ENCODE measurements around the gene RPS3A. TPM values are rescaled to one million over a fixed set of nuclear protein-coding genes. Genes with fewer than 3 reads are reported as not detected.
A peak's percentile ranks its signal among the peaks of the same experiment; 100 is the strongest.
"Not testable (repeated sequence)": the region's sequence is repeated elsewhere in the genome, so short reads cannot be mapped to it uniquely, and the experiment has no call there.

The RPS3A gene
- total and polyA plus RNA-seq, 8 donors = 1,429 to 5,785 (median 5,092) TPM

- no peaks in the 10 kb centered on the region for H3K27me3 ChIP-seq
- H3K27ac ChIP-seq = peak overlapping the region in 1 of 2 donors; percentile 33
- DNase-seq (no peak), ATAC-seq (no peak)
- H3K9me3 ChIP-seq = no peaks in the 10 kb centered on the region
- H3K4me3 ChIP-seq = no peak overlapping the region
- intact Hi-C loops (cut with DNase I) = loop anchor here in 1 of 2 donors (10.0 kb wide), 1 partner anchor 225 kb away; no protein-coding TSS in a partner anchor
- H3K4me1 ChIP-seq = no peaks in the 10 kb centered on the region
- H3K36me3 ChIP-seq = peaks cover 3 to 76% of the 10 kb centered on the region in 2 donors
- TF ChIP-seq, protein P1, sequence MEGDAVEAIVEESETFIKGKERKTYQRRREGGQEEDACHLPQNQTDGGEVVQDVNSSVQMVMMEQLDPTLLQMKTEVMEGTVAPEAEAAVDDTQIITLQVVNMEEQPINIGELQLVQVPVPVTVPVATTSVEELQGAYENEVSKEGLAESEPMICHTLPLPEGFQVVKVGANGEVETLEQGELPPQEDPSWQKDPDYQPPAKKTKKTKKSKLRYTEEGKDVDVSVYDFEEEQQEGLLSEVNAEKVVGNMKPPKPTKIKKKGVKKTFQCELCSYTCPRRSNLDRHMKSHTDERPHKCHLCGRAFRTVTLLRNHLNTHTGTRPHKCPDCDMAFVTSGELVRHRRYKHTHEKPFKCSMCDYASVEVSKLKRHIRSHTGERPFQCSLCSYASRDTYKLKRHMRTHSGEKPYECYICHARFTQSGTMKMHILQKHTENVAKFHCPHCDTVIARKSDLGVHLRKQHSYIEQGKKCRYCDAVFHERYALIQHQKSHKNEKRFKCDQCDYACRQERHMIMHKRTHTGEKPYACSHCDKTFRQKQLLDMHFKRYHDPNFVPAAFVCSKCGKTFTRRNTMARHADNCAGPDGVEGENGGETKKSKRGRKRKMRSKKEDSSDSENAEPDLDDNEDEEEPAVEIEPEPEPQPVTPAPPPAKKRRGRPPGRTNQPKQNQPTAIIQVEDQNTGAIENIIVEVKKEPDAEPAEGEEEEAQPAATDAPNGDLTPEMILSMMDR (IDR thresholded peaks at IDR 0.05) = no peak
Measured at GRCh38 chr4:151129796-151130195, 30.4 kb downstream of the RPS3A start.

DNA sequence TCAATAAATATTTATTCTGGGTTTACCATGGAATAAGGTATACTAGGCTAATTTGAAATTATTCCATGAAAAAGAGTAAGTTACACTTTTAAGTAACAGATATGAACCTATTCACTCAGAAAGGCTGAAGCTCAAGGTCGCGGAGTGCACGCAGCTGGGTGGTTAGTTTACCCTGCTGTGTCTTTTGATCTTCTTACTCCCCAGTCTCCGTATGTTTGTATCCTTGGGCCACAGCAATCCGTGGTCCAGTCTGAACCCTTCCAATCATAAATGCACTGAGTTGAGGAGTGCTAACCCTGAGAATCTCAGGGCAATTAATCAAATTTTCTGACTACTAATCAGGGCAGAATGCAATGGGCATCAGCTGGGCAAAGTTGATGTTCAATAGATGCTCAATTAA, 33.9 kb downstream of the RPS3A start:
- intact Hi-C loops (cut with DNase I) = no loop called here
- DNase-seq = no peak
- Histone ChIP-seq H3K4me3 (no peak overlapping the region), H3K4me1 (no peaks in the 10 kb centered on the region), H3K27ac (peak overlapping the region in 1 of 2 donors; percentile 28), H3K27me3 (no peaks in the 10 kb centered on the region), H3K36me3 (peaks cover 3 to 56% of the 10 kb centered on the region in 2 donors), H3K9me3 (no peaks in the 10 kb centered on the region)
- TF ChIP-seq, protein P1 (IDR thresholded peaks at IDR 0.05) = no peak
- ATAC-seq = no peak

GRCh38 chr4:151136048-151136447, 36.6 kb downstream of the RPS3A start:
- H3K27me3 ChIP-seq; H3K4me3 ChIP-seq; ATAC-seq; intact Hi-C loops (cut with DNase I); DNase-seq; H3K9me3 ChIP-seq; H3K4me1 ChIP-seq; H3K27ac ChIP-seq: not testable (repeated sequence)
- H3K36me3 ChIP-seq = peaks cover 0 to 55% of the 10 kb centered on the region in 2 donors

DNA sequence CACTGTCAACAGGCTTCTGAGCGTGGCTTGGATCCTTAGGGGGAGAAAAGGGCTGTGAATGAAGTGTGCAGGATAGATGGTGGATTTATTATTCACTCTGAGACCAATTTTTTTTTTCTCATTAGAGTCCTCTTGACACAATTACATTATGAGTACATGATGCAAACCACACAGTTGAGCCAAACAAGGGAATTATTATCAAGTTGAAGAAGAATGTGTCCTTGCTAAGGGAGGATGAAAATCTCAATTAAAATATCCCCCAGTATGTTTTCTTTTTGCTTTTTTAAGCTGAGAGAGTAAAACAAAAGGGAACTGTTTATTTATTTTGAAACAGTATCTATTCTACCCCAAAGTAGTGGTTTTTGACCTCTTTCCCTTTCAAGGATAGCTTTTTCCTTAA, 40.4 kb downstream of the RPS3A start:
- H3K36me3 ChIP-seq = peaks cover 0 to 43% of the 10 kb centered on the region in 2 donors

DNA sequence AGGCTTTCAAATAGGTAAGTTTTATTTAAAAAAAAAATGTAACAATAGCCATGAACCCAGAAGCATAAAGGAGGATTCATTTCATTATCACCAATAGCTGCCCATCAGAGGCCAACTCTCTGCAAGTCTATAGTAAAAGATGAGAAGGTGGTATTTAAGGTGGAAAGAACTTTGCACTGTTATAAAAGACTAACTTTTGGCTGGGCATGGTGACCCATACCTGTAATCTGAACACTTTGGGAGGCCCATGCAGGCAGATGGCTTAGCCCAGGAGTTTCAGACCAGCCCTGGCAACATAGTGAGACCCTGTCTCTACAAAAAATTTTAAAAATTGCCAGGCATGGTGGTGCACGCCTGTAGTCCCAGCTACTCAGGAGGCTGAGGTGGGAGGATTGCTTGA, 43.3 kb downstream of the RPS3A start:
- ATAC-seq = no peak

More for the DNA sequence above, 40.4 kb downstream of the RPS3A start:
- H3K4me3 ChIP-seq = no peak overlapping the region
- no peaks in the 10 kb centered on the region for H3K9me3 ChIP-seq
- H3K27ac ChIP-seq = no peak overlapping the region
- no peak for DNase-seq
- TF ChIP-seq, protein P1 (IDR thresholded peaks at IDR 0.05) = no peak
- no peaks in the 10 kb centered on the region for H3K27me3 ChIP-seq
- intact Hi-C loops (cut with DNase I) = no loop called here
- no peak for ATAC-seq
- no peaks in the 10 kb centered on the region for H3K4me1 ChIP-seq

More for the DNA sequence above, 43.3 kb downstream of the RPS3A start:
- intact Hi-C loops (cut with DNase I) = no loop called here
- Histone ChIP-seq H3K27me3 (no peaks in the 10 kb centered on the region), H3K27ac (no peak overlapping the region), H3K4me1 (no peaks in the 10 kb centered on the region), H3K9me3 (no peaks in the 10 kb centered on the region), H3K36me3 (peaks cover 0 to 45% of the 10 kb centered on the region in 2 donors), H3K4me3 (no peak overlapping the region)
- no peak for DNase-seq
- TF ChIP-seq, protein P1 (IDR thresholded peaks at IDR 0.05) = no peak

Data from left lung (tissue), 10 donors.